Measurements from ENCODE around the gene KRTAP10-2.

The KRTAP10-2 gene

GRCh38 chr21:44572959-44573583 is 21.8 kb upstream of the KRTAP10-2 start:
- H3K4me3 ChIP-seq (ENCODE audit: low read depth, low read length), result no peak overlapping the region
- DNase-seq (ENCODE audit: low read depth), result no peak
- no peak for TF ChIP-seq CTCF (conservative IDR thresholded peaks at IDR 0.05; ENCODE audit: low read depth, low read length)

DNA sequence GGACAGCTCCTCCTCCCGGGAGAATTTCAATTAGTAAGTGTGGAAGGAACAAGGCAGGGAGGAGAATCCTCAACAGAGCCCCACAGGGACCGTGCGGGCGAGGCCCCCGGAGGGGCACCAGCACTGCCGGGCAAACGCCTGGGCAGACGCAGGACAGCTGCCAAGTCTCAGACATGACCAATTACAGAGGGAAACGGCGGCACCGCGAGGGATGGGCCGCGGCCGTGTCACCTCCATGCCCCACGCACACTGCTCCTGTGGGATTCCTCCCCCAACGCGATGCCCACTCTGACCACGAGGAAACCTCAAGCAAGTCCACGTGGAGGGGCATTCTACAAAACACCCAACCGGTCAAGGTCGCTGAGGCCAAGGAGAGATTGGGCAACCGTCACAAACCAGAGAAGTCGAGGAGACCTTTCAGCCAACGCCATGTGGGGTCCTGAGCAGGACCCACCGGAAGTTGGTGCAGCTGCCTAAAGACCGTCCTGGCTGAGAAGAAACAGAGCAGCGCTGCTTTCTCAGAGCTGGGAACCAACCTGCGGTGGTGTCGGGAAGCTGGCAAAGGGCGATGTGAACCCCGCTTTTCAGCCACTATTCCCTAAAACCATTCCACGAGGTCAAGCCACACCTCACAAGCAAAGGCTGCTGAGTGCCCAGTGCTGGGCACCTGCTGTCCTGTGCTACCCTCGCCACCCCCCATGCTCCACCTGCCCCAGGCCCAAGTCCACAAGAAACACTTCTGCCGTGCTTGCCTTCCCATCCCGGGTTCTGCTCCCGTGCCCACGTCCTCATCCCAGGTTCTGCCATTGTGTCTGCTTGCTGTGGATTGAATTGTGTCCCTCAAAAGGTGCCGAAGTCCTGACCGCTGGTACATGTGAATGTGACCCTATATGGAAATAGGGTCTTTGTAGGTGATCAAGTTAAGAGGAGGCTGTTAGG is 20.8 kb upstream of the KRTAP10-2 start:
- no peak for TF ChIP-seq CTCF (conservative IDR thresholded peaks at IDR 0.05; ENCODE audit: low read depth, low read length)
- no peak overlapping the region for H3K4me3 ChIP-seq (ENCODE audit: low read depth, low read length)
- DNase-seq (ENCODE audit: low read depth), result no peak

DNA sequence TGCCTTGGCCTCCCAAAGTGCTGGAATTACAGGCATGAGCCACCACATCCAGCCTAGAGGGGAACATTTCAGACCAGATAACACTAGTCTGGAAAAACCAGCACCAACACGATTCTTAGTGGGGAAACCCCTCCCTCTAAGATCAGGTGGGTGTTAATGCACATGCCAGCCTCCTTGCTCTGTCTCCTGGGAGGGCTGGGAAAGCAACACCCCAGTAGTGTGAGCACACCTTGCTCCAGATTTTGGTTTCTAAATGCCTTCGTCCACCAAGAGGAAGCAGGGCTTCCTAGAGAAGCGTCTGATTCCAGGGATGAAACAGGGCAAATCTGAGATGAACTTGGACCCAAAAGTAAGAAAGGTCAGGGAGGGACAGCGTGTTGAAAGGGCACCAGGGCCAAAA is 20.0 kb upstream of the KRTAP10-2 start:
- no peak overlapping the region for H3K4me3 ChIP-seq (ENCODE audit: low read depth, low read length)
- DNase-seq (ENCODE audit: low read depth), result no peak
- TF ChIP-seq CTCF (conservative IDR thresholded peaks at IDR 0.05; ENCODE audit: low read depth, low read length), result no peak

- no peak overlapping the region for H3K4me3 ChIP-seq (ENCODE audit: low read depth, low read length)
- DNase-seq (ENCODE audit: low read depth), result no peak
- no peak for TF ChIP-seq CTCF (conservative IDR thresholded peaks at IDR 0.05; ENCODE audit: low read depth, low read length)
Observed at GRCh38 chr21:44569861-44570517, 18.7 kb upstream of the KRTAP10-2 start.

GRCh38 chr21:44568667-44569556 is 17.6 kb upstream of the KRTAP10-2 start:
- no peak for TF ChIP-seq CTCF (conservative IDR thresholded peaks at IDR 0.05; ENCODE audit: low read depth, low read length)
- no peak for DNase-seq (ENCODE audit: low read depth)

DNA sequence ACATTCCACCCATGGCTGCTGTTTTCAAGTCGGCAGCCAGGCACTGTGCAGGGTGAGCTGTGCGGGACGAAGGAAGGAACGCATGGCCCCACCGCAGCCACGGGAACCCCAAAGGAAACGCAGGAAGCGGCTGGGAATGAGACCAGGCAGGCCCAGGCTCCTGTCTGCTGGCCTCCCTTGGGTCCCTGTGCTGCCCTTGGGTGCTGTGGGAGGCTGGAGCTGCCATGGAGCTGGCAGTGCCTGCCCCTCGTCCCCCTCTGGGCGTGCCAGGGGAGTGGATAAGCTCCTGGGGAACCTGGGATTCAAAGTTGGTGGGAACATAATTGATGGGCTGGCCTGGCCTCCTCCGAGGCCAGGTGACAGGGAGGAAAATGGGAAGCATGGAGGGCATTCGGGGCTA is 17.0 kb upstream of the KRTAP10-2 start:
- H3K4me3 ChIP-seq (ENCODE audit: low read depth, low read length), result no peak overlapping the region
- DNase-seq (ENCODE audit: low read depth), result no peak
- no peak for TF ChIP-seq CTCF (conservative IDR thresholded peaks at IDR 0.05; ENCODE audit: low read depth, low read length)

More at GRCh38 chr21:44568667-44569556, 17.6 kb upstream of the KRTAP10-2 start:
- no peak overlapping the region for H3K4me3 ChIP-seq (ENCODE audit: low read depth, low read length)

Measured in choroid plexus epithelial cell (primary cell).